Smooth muscle cell (in vitro differentiated cells): Measurements from ENCODE around the gene MYH15. TPM values are rescaled to one million over a fixed set of nuclear protein-coding genes. Genes with fewer than 3 reads are reported as not detected.

ENCODE experiments used
- DNase-seq: peaks from one replicate; lab custom pipeline; 2025; ENCODE audit not compliant: unreplicated experiment; lab: John Stamatoyannopoulos, UW
- H2AFZ ChIP-seq: fragments of 200-600 bp; sonication (generic); 2 replicates; pipeline ENCODE4 v1.6.0; 2016; ENCODE audit warnings: antibody characterized with exemption, low read depth, mild to moderate bottlenecking
- H3F3A ChIP-seq: fragments of 200-600 bp; sonication (generic); 2 replicates; pipeline ENCODE4 v1.6.0; 2017; ENCODE audit warnings: antibody characterized with exemption, low read depth
- H3K27ac ChIP-seq: fragments of 200-600 bp; sonication (generic); 2 replicates; pipeline ENCODE4 v1.5.1; 2016; ENCODE audit warnings: low read depth, mild to moderate bottlenecking
- H3K27me3 ChIP-seq: fragments of 200-600 bp; sonication (generic); 2 replicates; pipeline ENCODE4 v1.6.1; 2016; ENCODE audit warnings: low read depth, mild to moderate bottlenecking
- H3K36me3 ChIP-seq: fragments of 200-600 bp; sonication (generic); 2 replicates; pipeline ENCODE4 v1.5.1; 2016; ENCODE audit warnings: low read depth
- H3K4me1 ChIP-seq: fragments of 200-600 bp; sonication (generic); 2 replicates; pipeline ENCODE4 v1.5.1; 2016; ENCODE audit warnings: low read depth
- H3K4me2 ChIP-seq: fragments of 200-600 bp; sonication (generic); 2 replicates; pipeline ENCODE4 v1.6.0; 2016; ENCODE audit warnings: mild to moderate bottlenecking
- H3K4me3 ChIP-seq: fragments of 200-600 bp; sonication (generic); 2 replicates; pipeline ENCODE4 v1.5.1; 2016; ENCODE audit warnings: mild to moderate bottlenecking
- H3K79me2 ChIP-seq: fragments of 200-600 bp; sonication (generic); 2 replicates; pipeline ENCODE4 v1.6.0; 2016; ENCODE audit warnings: low read depth, mild to moderate bottlenecking
- H3K9ac ChIP-seq: fragments of 200-600 bp; sonication (generic); 2 replicates; pipeline ENCODE4 v1.6.0; 2016; ENCODE audit warnings: low read depth
- H3K9me3 ChIP-seq: fragments of 200-600 bp; sonication (generic); replicated peaks from 2 replicates; pipeline ENCODE4 v1.5.1; 2016; ENCODE audit warnings: low read depth
- H4K20me1 ChIP-seq: fragments of 200-600 bp; sonication (generic); 2 replicates; pipeline ENCODE4 v1.6.0; 2016; ENCODE audit warnings: low read depth
- WGBS: methylation state at CpG from one replicate; pipeline ENCODE4 v1.1.7; 2016; ENCODE audit warnings: low lambda C conversion rate; 5-methylcytosine and 5-hydroxymethylcytosine counted together
- polyA plus RNA-seq: library from polyadenylated mRNA; unstranded; fragments of >200 nt; fragmentation: Nextera tagmentation; extraction: Ambion mirVana; gene quantifications from 2 replicates; pipeline ENCODE4 v1.2.1, GENCODE V29; 2016
- total RNA-seq: library from RNA; depleted of rRNA; stranded (reverse); fragments of >200 nt; gene quantifications from 2 replicates; pipeline ENCODE4 v1.2.3, GENCODE V29; 2014
- TF ChIP-seq, protein P1 (sequence below): fragments of 200-600 bp; sonication (generic); IDR thresholded peaks from 2 replicates; pipeline ENCODE4 v1.5.1; 2017; ENCODE audit warnings: borderline replicate concordance, mild to moderate bottlenecking, antibody characterized with exemption; ENCODE audit not compliant: insufficient read depth, poor library complexity, severe bottlenecking

MYH15 gene
- total and polyA plus RNA-seq, 2 experiments from 2014 or later = 0.18 TPM; not detected in 1

DNA sequence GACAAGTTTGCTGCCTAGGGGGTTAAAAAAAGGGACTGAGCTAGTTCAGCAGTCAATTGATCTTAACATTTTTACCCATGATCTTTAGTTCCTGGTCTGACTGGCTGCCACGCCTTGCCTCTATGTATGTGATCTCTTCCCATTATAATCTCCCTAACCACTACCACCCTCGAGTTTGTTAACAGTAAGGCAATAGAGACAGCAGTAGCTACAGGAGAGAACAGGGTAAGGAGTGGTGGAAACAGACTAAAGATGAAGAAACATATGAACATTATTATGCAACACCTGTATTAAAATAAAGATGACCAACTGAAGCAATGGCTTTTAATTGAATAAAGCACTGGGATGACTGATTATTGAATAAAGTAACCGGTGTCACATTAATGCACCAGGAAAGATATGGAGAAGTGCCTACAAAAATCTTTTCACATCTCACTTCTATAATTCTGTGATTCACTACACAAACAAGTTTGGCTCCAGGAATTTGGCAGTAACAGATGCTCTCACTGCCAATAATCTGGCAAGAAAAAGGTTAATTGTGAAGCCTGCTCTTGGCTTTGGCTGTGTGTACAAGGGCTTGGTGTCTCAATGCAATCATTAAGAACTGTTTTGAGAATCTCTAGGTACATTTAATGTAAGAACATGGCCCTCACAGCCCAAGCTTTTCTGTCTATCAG, 118.3 kb downstream of the MYH15 start:
- H4K20me1 ChIP-seq = no peaks in the 10 kb centered on the region
- WGBS = 91% methylated on average over 3 of the region's 3 CpGs
- TF ChIP-seq, protein P1, sequence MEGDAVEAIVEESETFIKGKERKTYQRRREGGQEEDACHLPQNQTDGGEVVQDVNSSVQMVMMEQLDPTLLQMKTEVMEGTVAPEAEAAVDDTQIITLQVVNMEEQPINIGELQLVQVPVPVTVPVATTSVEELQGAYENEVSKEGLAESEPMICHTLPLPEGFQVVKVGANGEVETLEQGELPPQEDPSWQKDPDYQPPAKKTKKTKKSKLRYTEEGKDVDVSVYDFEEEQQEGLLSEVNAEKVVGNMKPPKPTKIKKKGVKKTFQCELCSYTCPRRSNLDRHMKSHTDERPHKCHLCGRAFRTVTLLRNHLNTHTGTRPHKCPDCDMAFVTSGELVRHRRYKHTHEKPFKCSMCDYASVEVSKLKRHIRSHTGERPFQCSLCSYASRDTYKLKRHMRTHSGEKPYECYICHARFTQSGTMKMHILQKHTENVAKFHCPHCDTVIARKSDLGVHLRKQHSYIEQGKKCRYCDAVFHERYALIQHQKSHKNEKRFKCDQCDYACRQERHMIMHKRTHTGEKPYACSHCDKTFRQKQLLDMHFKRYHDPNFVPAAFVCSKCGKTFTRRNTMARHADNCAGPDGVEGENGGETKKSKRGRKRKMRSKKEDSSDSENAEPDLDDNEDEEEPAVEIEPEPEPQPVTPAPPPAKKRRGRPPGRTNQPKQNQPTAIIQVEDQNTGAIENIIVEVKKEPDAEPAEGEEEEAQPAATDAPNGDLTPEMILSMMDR = no peak
- H3K27me3 ChIP-seq = peaks cover 6% of the 10 kb centered on the region
- no peak overlapping the region for H3K27ac ChIP-seq
- no peak for DNase-seq
- no peaks in the 10 kb centered on the region for H3F3A ChIP-seq
- no peaks in the 10 kb centered on the region for H3K79me2 ChIP-seq
- no peak overlapping the region for H3K4me3 ChIP-seq
- H3K9ac ChIP-seq = no peak overlapping the region
- no peak overlapping the region for H2AFZ ChIP-seq
- no peaks in the 10 kb centered on the region for H3K4me1 ChIP-seq
- no peaks in the 10 kb centered on the region for H3K36me3 ChIP-seq
- no peak overlapping the region for H3K4me2 ChIP-seq
- H3K9me3 ChIP-seq = no peaks in the 10 kb centered on the region

DNA sequence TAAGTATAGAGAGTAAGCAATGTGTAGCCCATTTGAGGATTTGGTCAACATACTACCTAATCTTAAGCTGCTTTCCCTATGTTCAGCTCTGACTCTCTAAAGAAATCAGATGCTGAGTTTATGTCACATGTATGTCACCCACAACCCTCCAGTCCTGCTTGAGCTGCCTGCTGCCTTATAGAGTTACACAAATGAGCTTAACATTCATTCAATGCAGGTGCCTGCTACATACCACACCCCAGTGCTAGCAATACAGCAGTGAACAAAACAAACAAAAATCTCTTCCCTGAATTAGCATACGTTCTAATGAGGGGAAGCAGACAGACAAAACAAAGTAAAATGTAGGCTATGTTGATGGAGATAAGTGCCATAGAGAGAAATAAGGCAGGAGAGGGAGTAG, 121.0 kb downstream of the MYH15 start:
- Histone ChIP-seq H3K27me3 (peaks cover 6% of the 10 kb centered on the region), H3K79me2 (no peaks in the 10 kb centered on the region), H3K9me3 (no peaks in the 10 kb centered on the region), H3K9ac (no peak overlapping the region), H3K4me2 (no peak overlapping the region), H4K20me1 (no peaks in the 10 kb centered on the region), H3K4me1 (no peaks in the 10 kb centered on the region), H3K27ac (no peak overlapping the region), H3F3A (no peaks in the 10 kb centered on the region), H3K4me3 (no peak overlapping the region), H3K36me3 (no peaks in the 10 kb centered on the region), H2AFZ (no peak overlapping the region)
- 59% methylated on average over 1 of the region's 1 CpG for WGBS
- no peak for DNase-seq
- TF ChIP-seq, protein P1 = no peak

DNA sequence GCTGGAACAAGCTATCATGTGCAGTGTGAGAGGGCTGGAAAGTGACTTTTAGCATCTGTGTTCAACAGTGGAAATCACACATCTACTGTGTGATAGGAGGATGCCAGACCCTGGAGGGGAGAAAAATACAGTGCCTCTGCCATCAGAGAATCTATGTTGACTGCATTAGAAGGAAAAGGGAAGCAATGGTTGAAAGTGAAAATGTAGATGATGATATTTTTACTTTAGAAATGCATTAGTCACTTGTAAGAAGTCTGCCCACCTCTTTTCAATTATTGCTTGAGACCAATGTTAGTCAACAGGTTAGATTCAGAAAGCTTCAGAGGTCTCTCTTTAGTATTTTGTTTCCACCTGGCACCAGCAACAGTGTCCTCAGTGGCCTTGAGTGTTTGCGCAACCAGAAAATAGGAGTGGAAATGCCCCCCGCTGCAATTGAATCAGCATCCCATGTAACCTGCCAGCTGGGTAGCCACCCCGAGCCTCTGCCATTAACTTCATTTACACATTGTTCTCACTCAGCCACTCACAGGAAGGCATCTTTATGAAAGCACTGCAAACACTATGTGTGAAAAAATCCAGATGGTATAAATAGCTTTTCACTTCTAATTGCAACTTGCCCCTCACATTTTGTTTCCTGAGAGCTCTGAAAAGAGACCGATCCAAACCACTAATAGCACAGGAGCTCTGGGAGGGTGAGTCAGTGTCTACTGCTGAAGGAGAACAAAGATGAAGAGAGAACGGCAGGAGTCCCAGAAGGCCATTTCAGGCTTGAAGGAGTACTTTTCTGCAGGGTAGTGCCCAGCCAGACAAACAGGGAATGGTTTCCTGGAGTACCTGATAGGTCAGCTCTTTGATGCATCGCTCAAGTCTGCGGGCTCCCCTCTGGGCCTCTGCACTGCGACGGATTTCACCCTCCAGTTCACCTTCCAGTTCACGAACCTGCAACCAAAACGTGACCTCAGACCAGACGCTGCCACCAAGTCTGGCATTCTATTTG, 122.0 kb downstream of the MYH15 start:
- H3K36me3 ChIP-seq = no peaks in the 10 kb centered on the region
- 68% methylated on average over 12 of the region's 12 CpGs for WGBS
- no peak for DNase-seq

More for the DNA sequence above, 122.0 kb downstream of the MYH15 start:
- no peak overlapping the region for H3K9ac ChIP-seq
- H3K4me2 ChIP-seq = no peak overlapping the region
- H4K20me1 ChIP-seq = no peaks in the 10 kb centered on the region
- no peak overlapping the region for H3K27ac ChIP-seq
- H3F3A ChIP-seq = no peaks in the 10 kb centered on the region
- no peaks in the 10 kb centered on the region for H3K4me1 ChIP-seq
- H3K27me3 ChIP-seq = peaks cover 6% of the 10 kb centered on the region
- H3K9me3 ChIP-seq = no peaks in the 10 kb centered on the region
- H2AFZ ChIP-seq = no peak overlapping the region
- H3K4me3 ChIP-seq = no peak overlapping the region
- H3K79me2 ChIP-seq = no peaks in the 10 kb centered on the region
- TF ChIP-seq, protein P1 = no peak
